Heart right ventricle (tissue), 16 donors: ENCODE measurements around the gene VIT. TPM values are rescaled to one million over a fixed set of nuclear protein-coding genes. Genes with fewer than 3 reads are reported as not detected.

Experiments used
- ATAC-seq, 8 donors: fragments of 200-7000 bp; cut with Tn5 transposase; one replicate each; pipeline ENCODE4 v1.9.1; 2020; ENCODE audit warnings: mild to moderate bottlenecking in 8 of 8, moderate library complexity in 8 of 8, moderate number of reproducible peaks in 1 of 8
- DNase-seq, 2 donors: peaks; one replicate each; pipeline ENCODE4 v3.0.0-alpha.2; 2020
- H3K27ac ChIP-seq, 10 donors: fragments of 200-600 bp; sonication (generic) in 2 of 10; one replicate each; pipeline versions ENCODE4 v1.5.0 to v1.8.0; 2020 to 2022; ENCODE audit warnings: mild to moderate bottlenecking in 3 of 10
- H3K27me3 ChIP-seq, 7 donors: fragments of 200-600 bp; one replicate each; pipeline ENCODE4 v1.8.0; 2021 to 2022; ENCODE audit warnings: mild to moderate bottlenecking in 2 of 7
- H3K36me3 ChIP-seq, 9 donors: fragments of 200-600 bp; sonication (generic) in 1 of 9; one replicate each; pipeline versions ENCODE4 v1.5.0 to v1.8.0; 2020 to 2022; ENCODE audit warnings: mild to moderate bottlenecking in 2 of 9
- H3K4me1 ChIP-seq, 9 donors: fragments of 200-600 bp; sonication (generic) in 1 of 9; one replicate each; pipeline versions ENCODE4 v1.5.0 to v1.8.0; 2020 to 2022; ENCODE audit warnings: mild to moderate bottlenecking in 4 of 9
- H3K4me3 ChIP-seq, 10 donors: fragments of 200-600 bp; sonication (generic) in 2 of 10; one replicate each; pipeline versions ENCODE4 v1.5.0 to v1.8.0; 2020 to 2022; ENCODE audit warnings: mild to moderate bottlenecking in 7 of 10, moderate library complexity in 2 of 10
- H3K9me3 ChIP-seq, 11 donors: fragments of 200-600 bp in 10 of 11; sonication (generic) in 2 of 11; one replicate each; pipeline versions ENCODE4 v1.5.0 to v1.8.0; 2013 to 2022; ENCODE audit warnings: mild to moderate bottlenecking in 2 of 11, control low read depth in 1 of 11, moderate library complexity in 1 of 11
- CTCF ChIP-seq, 9 donors: fragments of 200-600 bp; sonication (generic) in 2 of 9; IDR thresholded peaks; one replicate each; pipeline versions ENCODE4 v1.5.0 to v1.8.0; 2021 to 2022; ENCODE audit warnings: antibody characterized with exemption in 9 of 9, mild to moderate bottlenecking in 5 of 9, moderate library complexity in 1 of 9
- whole genome bisulfite sequencing, 2 donors: extraction: QIAGEN DNeasy Blood & Tissue Kit; methylation state at CpG; one replicate each; pipeline ENCODE4 v1.1.7; 2013; ENCODE audit warnings: inconsistent platforms in 1 of 2; 5-methylcytosine and 5-hydroxymethylcytosine counted together
- intact Hi-C, 10 donors: fragments of 100-400 bp; cut with DNase I; formaldehyde crosslinking; loops; one replicate each; pipeline versions ENCODE4 v1.11.1 to v1.14.2; 2022
- polyA plus RNA-seq, 2 donors: library from polyadenylated mRNA; stranded (reverse); fragments of 200-250 nt; gene quantifications; one replicate each; pipeline ENCODE4 v1.2.3, GENCODE V29; 2013
- total RNA-seq, 10 donors: library from RNA; stranded (reverse); fragmentation: NEBNext Ultra II Directional in 3 of 10; extraction: Animal tissue kit (Norgen Biotek cat#: 25700) in 3 of 10; gene quantifications; one replicate each; pipeline versions ENCODE4 v1.2.1 to v1.2.4, GENCODE V29; 2021 to 2023
- donor health status: Arrhythmogenic right ventricular cardiomyopathy.
- donor health status: ischemic (EF 13 %, LVEDD 7.1; RV severe dilation, severe dysfunction).
- donor health status: healthy with polysubstance abuse.
- donor health status: DM: no; HTN: yes; CAD: no.
- donor health status: DM: no; HTN: no; CAD: no.
- donor health status: ischemic (EF 25% LVEDD 6.9; RV normal size, moderate dysfunction).
- donor health status: ischemic (EF 25% LVEDD 5.7; RV mildly dilated, moderate dysfunction).
- donor health status: healthy.
- donor health status: DM: yes; HTN: yes; CAD: no.
- donor health status: Ischemic cardiomyopathy.
- donor health status: ischemic (EF 35%, LVEDD 5.7; RV mildly dilated, moderate dysfunction).
- donor health status: nonischemic (EF 11% LVEDD 7.7; RV severe dilation, severe dysfunction).
- donor health status: DM: yes; HTN: yes; CAD: no.
- donor health status: PGD.
- donor health status: ischemic (EF 29% LVEDD 5.4; RV normal size, mild dysfunction).
- donor health status: nonischemic (EF 23%, LVEDD 6.1; RV moderate dilation, normal function).

VIT gene
- total and polyA plus RNA-seq, 12 donors: 1.2 to 23.6 (median 4.7) TPM

- peaks cover 0 to 34% (median 5%) of the 10 kb centered on the region in 7 donors for H3K27me3 ChIP-seq
- no peaks in the 10 kb centered on the region for H3K36me3 ChIP-seq
- no peak overlapping the region for H3K27ac ChIP-seq
- intact Hi-C loops: loop anchor here (1.0 to 10.0 kb wide), 10 partner anchors 120 to 690 kb away; no protein-coding TSS in a partner anchor
- DNase-seq (no peak), ATAC-seq (no peak)
- no peaks in the 10 kb centered on the region for H3K9me3 ChIP-seq
- WGBS, 2 donors: 33 to 53% methylated on average over 1 of the region's 1 CpG
- peaks cover 0 to 8% (median 4%) of the 10 kb centered on the region in 9 donors for H3K4me1 ChIP-seq
- TF ChIP-seq CTCF (IDR thresholded peaks at IDR 0.05): no peak
- H3K4me3 ChIP-seq: no peak overlapping the region
Measured at GRCh38 chr2:36664696-36665076, 31.8 kb upstream of the VIT start.

- ATAC-seq (no peak), DNase-seq (peak in 1 of 2 donors; percentile 8)
- Histone ChIP-seq H3K4me3 (no peak overlapping the region), H3K36me3 (no peaks in the 10 kb centered on the region), H3K9me3 (no peaks in the 10 kb centered on the region), H3K4me1 (peaks cover 0 to 8% (median 4%) of the 10 kb centered on the region in 9 donors), H3K27me3 (peaks cover 0 to 34% (median 5%) of the 10 kb centered on the region in 7 donors), H3K27ac (no peak overlapping the region)
- intact Hi-C loops: loop anchor here in 7 of 10 donors (5.0 to 10.0 kb wide), 6 partner anchors 123 to 693 kb away; no protein-coding TSS in a partner anchor
- WGBS, 2 donors: 50 to 51% methylated on average over 9 of the region's 9 CpGs
- no peak for TF ChIP-seq CTCF (IDR thresholded peaks at IDR 0.05)
Measured at GRCh38 chr2:36667931-36668330, 28.6 kb upstream of the VIT start.

- Histone ChIP-seq H3K4me1 (no peaks in the 10 kb centered on the region), H3K4me3 (no peak overlapping the region), H3K9me3 (no peaks in the 10 kb centered on the region), H3K27ac (no peak overlapping the region), H3K27me3 (peaks cover 0 to 19% (median 0%) of the 10 kb centered on the region in 7 donors), H3K36me3 (no peaks in the 10 kb centered on the region)
- intact Hi-C loops: no loop called here
- WGBS, 2 donors: 77 to 92% methylated on average over 6 of the region's 6 CpGs
- no peak for TF ChIP-seq CTCF (IDR thresholded peaks at IDR 0.05)
- no peak for DNase-seq
- no peak for ATAC-seq
Measured at GRCh38 chr2:36670881-36671595, 25.5 kb upstream of the VIT start.

- Histone ChIP-seq H3K4me3 (no peak overlapping the region), H3K27ac (no peak overlapping the region), H3K36me3 (no peaks in the 10 kb centered on the region), H3K27me3 (peaks cover 0 to 12% (median 0%) of the 10 kb centered on the region in 7 donors), H3K9me3 (no peaks in the 10 kb centered on the region), H3K4me1 (no peaks in the 10 kb centered on the region)
- no peak for ATAC-seq
- no peak for DNase-seq
- TF ChIP-seq CTCF (IDR thresholded peaks at IDR 0.05): no peak
- 92 to 94% methylated on average over 2 of the region's 2 CpGs for WGBS, 2 donors
- intact Hi-C loops: no loop called here
Measured at GRCh38 chr2:36671731-36672130, 24.8 kb upstream of the VIT start.
